Keratinocyte (primary cell): ENCODE data around the gene PRKCZ.

Source experiments
- EZH2 ChIP-seq: IDR thresholded peaks from one replicate; pipeline ENCODE4 v1.6.1; 2012; ENCODE audit warnings: inconsistent platforms, mild to moderate bottlenecking, low read length, moderate library complexity
- TF ChIP-seq, protein P1 (sequence below), 3 experiments: IDR thresholded peaks in 1 of 3; conservative IDR thresholded peaks in 1 of 3; optimal IDR thresholded peaks in 1 of 3; 2 replicates in 2 of 3; 3 replicates in 1 of 3; pipeline versions ENCODE3 to v1.5.1; 2011; ENCODE audit warnings: low read length in 3 of 3, mild to moderate bottlenecking in 3 of 3, moderate library complexity in 2 of 3, control low read depth in 1 of 3, inconsistent platforms in 1 of 3; ENCODE audit not compliant: insufficient read depth in 2 of 3; ENCODE audit errors: extremely low read depth in 1 of 3

DNA sequence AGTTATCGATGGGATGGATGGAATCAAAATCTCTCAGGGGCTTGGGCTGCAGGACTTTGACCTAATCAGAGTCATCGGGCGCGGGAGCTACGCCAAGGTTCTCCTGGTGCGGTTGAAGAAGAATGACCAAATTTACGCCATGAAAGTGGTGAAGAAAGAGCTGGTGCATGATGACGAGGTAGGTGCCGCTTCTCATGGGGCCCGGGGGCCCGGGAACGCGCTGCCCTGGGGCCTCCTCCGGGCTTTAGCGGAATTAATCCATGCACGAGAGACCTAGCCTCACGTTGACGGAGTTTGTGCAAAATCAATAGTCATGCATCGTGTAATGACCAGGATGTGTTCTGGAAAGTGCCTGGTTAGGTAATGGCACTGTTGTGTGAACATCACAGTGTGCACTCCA, 100.6 kb downstream of the PRKCZ start:
- TF ChIP-seq, protein P1, sequence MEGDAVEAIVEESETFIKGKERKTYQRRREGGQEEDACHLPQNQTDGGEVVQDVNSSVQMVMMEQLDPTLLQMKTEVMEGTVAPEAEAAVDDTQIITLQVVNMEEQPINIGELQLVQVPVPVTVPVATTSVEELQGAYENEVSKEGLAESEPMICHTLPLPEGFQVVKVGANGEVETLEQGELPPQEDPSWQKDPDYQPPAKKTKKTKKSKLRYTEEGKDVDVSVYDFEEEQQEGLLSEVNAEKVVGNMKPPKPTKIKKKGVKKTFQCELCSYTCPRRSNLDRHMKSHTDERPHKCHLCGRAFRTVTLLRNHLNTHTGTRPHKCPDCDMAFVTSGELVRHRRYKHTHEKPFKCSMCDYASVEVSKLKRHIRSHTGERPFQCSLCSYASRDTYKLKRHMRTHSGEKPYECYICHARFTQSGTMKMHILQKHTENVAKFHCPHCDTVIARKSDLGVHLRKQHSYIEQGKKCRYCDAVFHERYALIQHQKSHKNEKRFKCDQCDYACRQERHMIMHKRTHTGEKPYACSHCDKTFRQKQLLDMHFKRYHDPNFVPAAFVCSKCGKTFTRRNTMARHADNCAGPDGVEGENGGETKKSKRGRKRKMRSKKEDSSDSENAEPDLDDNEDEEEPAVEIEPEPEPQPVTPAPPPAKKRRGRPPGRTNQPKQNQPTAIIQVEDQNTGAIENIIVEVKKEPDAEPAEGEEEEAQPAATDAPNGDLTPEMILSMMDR (optimal IDR thresholded peaks at IDR 0.05 in 1 of 3, IDR thresholded peaks at IDR 0.05 in 1 of 3, conservative IDR thresholded peaks at IDR 0.05 in 1 of 3; ENCODE audit: extremely low read depth in 1 of 3, insufficient read depth in 2 of 3, low read length in 3 of 3) = no peak
- TF ChIP-seq EZH2 = no peak
